ENCODE data around the gene TMEFF2. TPM values are rescaled to one million over a fixed set of nuclear protein-coding genes. Genes with fewer than 3 reads are reported as not detected.
"Not testable (repeated sequence)": the region's sequence is repeated elsewhere in the genome, so short reads cannot be mapped to it uniquely, and the experiment has no call there.

Gene TMEFF2
- total RNA-seq, 2 experiments from 2014 or later = not detected

DNA sequence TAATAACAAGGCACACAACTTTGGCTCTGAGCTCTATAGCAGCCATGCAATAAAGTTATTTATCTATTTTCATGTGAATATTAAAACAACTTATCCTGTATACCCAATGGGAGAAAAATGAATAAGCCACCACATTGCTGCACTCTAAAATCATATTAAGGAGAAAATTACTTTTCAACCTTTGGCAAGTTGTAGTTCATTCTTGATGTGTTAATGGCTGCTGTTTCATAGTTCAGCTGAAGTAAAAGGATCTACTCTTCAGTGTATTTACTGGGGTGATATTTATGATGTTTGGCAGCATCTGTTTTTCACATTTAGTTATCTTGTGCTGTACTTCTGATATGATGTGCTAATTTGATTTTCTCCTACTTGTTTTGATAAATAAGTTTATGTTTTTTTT, 71.8 kb downstream of the TMEFF2 start:
- ChIA-PET CTCF (no interaction called here), POLR2A (no interaction called here)
- H3K27ac Mint-ChIP-seq = no peak overlapping the region
- H3K27me3 Mint-ChIP-seq = peaks cover 3% of the 10 kb centered on the region
- no peak for DNase-seq
- no peaks in the 10 kb centered on the region for H3K9me3 Mint-ChIP-seq
- no peaks in the 10 kb centered on the region for H3K4me1 Mint-ChIP-seq (ENCODE audit: low read depth)
- H3K36me3 Mint-ChIP-seq = no peaks in the 10 kb centered on the region
- H3K4me3 Mint-ChIP-seq = no peak overlapping the region
- intact Hi-C loops (cut with micrococcal nuclease) = no loop called here

DNA sequence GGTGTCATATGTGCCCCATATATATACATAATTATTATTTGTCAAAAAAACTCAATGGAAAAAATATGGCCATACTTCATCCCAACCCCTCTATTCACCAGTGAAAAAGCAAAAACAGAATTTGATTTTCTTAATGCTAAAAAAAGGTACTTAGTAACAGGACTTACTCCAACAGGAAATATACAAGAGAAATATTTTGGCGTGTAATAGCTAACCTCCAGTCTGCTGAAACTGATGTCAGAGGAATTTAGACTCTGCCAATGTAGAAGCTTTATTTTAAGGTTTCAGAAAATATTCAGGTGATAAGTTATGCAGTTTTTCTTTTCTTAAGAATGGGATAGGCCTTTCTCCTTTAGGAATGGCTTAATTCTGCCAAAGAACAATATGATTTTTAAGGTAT, 72.6 kb downstream of the TMEFF2 start:
- ChIA-PET CTCF (no interaction called here), POLR2A (no interaction called here)
- Mint-ChIP-seq H3K9me3 (peaks cover 2% of the 10 kb centered on the region), H3K4me3 (no peak overlapping the region), H3K4me1 (ENCODE audit: low read depth) (no peaks in the 10 kb centered on the region), H3K27ac (no peak overlapping the region), H3K36me3 (no peaks in the 10 kb centered on the region), H3K27me3 (peaks cover 3% of the 10 kb centered on the region)
- DNase-seq = no peak
- intact Hi-C loops (cut with micrococcal nuclease) = no loop called here

DNA sequence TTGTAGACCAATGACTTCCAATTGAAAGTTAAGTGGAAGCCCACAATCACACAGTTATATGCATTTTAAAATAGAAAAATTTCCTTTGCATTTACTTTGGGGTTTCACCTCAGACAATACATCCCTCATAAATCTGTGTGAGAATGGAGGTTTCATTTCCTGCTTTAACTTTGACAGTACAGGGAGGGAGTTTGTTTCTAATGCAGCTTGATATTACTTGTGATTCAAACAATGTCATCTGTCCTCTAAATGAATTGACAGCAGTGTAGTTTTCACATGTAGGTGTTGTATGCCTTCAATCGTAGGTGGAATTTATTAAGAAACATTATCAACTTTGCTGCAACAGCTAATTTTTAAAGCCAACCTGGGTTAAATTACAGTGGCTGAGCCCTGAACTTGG, 75.2 kb downstream of the TMEFF2 start:
- intact Hi-C loops (cut with micrococcal nuclease) = no loop called here
- H3K4me1 Mint-ChIP-seq (ENCODE audit: low read depth) = no peaks in the 10 kb centered on the region
- DNase-seq = no peak
- POLR2A ChIA-PET = no interaction called here
- no peaks in the 10 kb centered on the region for H3K36me3 Mint-ChIP-seq
- no peak overlapping the region for H3K4me3 Mint-ChIP-seq
- CTCF ChIA-PET = no interaction called here
- peaks cover 3% of the 10 kb centered on the region for H3K27me3 Mint-ChIP-seq
- H3K27ac Mint-ChIP-seq = no peak overlapping the region
- H3K9me3 Mint-ChIP-seq = peaks cover 5% of the 10 kb centered on the region

DNA sequence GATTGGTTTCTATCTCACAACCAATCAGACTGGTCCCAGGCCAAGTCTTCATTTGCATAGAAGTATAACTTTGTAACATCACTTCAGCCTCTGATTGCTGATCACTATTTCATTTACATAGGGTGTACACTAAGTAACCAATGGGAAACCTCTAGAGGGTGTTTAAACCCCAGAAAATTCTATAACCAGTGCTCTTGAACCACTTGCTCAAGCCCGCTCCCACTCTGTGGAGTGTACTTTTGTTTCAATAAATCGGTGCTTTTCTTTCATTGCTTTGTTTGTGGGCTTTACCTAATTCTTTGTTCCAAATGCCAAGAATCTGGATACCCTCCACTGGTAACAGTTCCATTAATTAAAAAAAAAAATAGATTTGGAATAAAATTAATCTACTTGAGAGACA, 77.0 kb downstream of the TMEFF2 start:
- CTCF ChIA-PET = no interaction called here
- POLR2A ChIA-PET = no interaction called here

DNA sequence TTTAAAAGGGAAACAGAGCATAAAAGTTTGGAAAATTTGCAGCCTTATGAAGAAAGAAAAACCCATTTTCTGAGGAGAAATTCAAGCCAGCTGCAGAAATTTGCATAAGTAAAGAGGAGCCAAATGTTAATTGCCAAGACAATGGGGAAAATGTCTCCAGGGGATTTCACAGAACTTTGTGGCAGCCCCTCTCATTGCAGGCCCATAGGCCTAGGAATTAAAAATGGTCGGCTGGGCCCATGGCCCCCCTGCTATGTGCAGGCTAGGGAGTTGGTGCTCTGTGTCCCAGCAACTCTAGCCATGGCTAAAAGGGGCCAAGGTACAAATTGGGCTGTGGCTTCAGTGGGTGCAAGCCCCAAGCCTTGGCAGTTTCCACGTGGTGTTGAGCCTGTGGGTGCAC, 83.2 kb downstream of the TMEFF2 start:
- H3K4me1 Mint-ChIP-seq (ENCODE audit: low read depth); H3K27me3 Mint-ChIP-seq; CTCF ChIA-PET; H3K4me3 Mint-ChIP-seq; DNase-seq; H3K27ac Mint-ChIP-seq; intact Hi-C loops (cut with micrococcal nuclease); H3K36me3 Mint-ChIP-seq; POLR2A ChIA-PET; H3K9me3 Mint-ChIP-seq: not testable (repeated sequence)

More for the DNA sequence above, 77.0 kb downstream of the TMEFF2 start:
- DNase-seq = no peak
- Mint-ChIP-seq H3K27ac (no peak overlapping the region), H3K27me3 (peaks cover 3% of the 10 kb centered on the region), H3K9me3 (peaks cover 5% of the 10 kb centered on the region), H3K4me1 (ENCODE audit: low read depth) (no peaks in the 10 kb centered on the region), H3K36me3 (no peaks in the 10 kb centered on the region), H3K4me3 (no peak overlapping the region)
- intact Hi-C loops (cut with micrococcal nuclease) = no loop called here

DNA sequence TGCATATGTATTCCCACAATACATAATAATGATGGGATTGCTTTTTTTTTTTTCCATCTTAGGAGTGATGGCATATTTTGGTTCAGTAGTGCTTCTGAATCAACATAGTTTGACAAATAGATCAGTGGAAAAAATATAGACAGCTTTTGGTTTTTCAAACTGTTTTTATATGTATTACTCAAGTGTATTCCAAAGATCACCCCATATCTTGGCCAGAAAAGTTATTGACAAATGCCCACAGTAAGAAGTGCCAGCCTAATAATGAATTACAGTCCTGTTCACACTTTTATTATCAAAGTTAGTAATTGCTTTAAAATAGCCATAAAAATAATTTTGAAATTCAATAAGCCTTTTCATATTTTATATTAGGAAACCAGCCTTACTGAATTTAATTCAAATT, 95.0 kb downstream of the TMEFF2 start:
- no peak for DNase-seq
- H3K4me1 Mint-ChIP-seq (ENCODE audit: low read depth) = no peaks in the 10 kb centered on the region
- no peak overlapping the region for H3K27ac Mint-ChIP-seq
- CTCF ChIA-PET = no interaction called here
- intact Hi-C loops (cut with micrococcal nuclease) = no loop called here
- H3K4me3 Mint-ChIP-seq = no peak overlapping the region
- H3K36me3 Mint-ChIP-seq = no peaks in the 10 kb centered on the region
- POLR2A ChIA-PET = no interaction called here
- peaks cover 4% of the 10 kb centered on the region for H3K27me3 Mint-ChIP-seq
- no peaks in the 10 kb centered on the region for H3K9me3 Mint-ChIP-seq

DNA sequence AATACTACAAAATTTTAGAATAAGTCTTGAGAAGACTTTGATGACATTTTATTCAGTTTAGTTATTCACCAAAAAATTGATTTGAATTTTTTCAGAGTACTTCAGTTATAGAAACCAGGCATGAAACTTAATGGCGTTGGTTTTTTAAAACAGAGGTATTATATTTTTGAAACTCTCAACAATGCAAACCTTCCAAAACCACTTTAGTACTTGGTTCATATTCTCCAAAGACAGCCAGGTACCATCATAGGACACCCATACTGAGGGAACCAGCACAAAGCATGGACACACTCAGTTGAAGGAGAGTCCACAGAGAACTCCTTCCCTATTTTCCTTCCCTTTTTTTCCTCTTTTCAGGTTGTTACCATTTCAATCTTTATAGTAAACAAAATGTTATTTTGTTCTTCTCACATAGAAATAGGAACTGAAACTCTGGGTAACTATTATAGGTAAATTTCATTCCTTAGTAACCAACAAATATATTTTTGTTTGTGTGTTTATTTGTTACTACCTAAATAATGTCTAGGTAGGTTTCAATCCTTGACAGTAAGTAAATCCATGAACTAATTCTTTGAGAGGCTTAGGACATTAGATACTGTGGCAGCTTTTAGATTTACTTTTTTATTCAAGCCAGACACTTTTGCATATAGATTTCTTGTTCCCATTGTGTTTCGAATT, 95.8 kb downstream of the TMEFF2 start:
- Mint-ChIP-seq H3K4me1 (ENCODE audit: low read depth) (no peaks in the 10 kb centered on the region), H3K27ac (no peak overlapping the region), H3K27me3 (peaks cover 4% of the 10 kb centered on the region), H3K9me3 (no peaks in the 10 kb centered on the region), H3K4me3 (no peak overlapping the region), H3K36me3 (no peaks in the 10 kb centered on the region)
- no peak for DNase-seq
- POLR2A ChIA-PET = no interaction called here
- CTCF ChIA-PET = interaction anchor here (1.9 kb wide), 1 partner anchor 64 kb away, joined by 6 read pairs; no protein-coding TSS in a partner anchor
- intact Hi-C loops (cut with micrococcal nuclease) = no loop called here

DNA sequence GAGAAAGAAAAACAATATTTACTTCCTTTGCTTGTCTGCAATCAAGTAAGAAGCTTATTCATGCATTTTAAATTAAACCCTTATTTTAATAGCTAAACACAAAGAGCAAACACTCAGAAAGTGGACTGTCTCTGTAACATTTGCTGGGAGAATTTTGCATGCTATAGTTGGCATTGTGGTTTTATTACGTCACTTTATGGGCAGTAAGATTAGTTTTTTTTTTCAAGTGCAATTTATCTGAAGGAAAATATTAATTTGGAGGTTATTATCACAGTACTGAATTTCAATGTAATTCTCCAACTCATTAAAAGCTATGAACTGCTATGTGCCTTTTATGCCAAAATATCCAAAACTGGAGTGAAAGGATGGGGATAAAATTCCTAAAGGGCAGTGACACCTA, 103.3 kb downstream of the TMEFF2 start:
- no peaks in the 10 kb centered on the region for H3K4me1 Mint-ChIP-seq (ENCODE audit: low read depth)
- H3K4me3 Mint-ChIP-seq = no peak overlapping the region
- H3K36me3 Mint-ChIP-seq = no peaks in the 10 kb centered on the region
- H3K27ac Mint-ChIP-seq = no peak overlapping the region
- no peaks in the 10 kb centered on the region for H3K27me3 Mint-ChIP-seq
- POLR2A ChIA-PET = no interaction called here
- DNase-seq = no peak
- intact Hi-C loops (cut with micrococcal nuclease) = no loop called here
- H3K9me3 Mint-ChIP-seq = no peaks in the 10 kb centered on the region
- CTCF ChIA-PET = interaction anchor here (0.7 kb wide), 1 partner anchor 13 kb away, joined by 3 read pairs; no protein-coding TSS in a partner anchor

DNA sequence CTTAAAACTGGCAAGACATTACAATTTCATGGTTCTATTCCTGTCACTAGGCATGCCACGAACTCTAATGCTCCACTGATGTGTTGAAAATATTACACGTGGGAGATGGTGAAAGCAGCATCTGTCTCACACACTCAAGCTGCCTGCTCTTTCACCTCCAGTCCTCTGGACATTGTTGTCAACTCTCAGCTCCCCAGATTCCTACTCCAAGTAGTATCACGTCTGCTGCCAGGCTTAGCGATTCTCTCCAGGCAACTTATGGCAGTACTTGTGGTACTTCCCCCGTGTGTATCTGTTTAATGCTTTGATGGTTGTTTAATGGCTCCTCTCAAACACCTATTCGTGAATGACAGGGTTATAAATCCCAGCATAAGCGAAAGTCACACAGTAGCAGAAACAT, 103.8 kb downstream of the TMEFF2 start:
- no peaks in the 10 kb centered on the region for H3K4me1 Mint-ChIP-seq (ENCODE audit: low read depth)
- intact Hi-C loops (cut with micrococcal nuclease) = no loop called here
- POLR2A ChIA-PET = no interaction called here
- no peaks in the 10 kb centered on the region for H3K36me3 Mint-ChIP-seq
- no peaks in the 10 kb centered on the region for H3K9me3 Mint-ChIP-seq
- no peak overlapping the region for H3K4me3 Mint-ChIP-seq
- H3K27ac Mint-ChIP-seq = no peak overlapping the region
- DNase-seq = no peak
- CTCF ChIA-PET = interaction anchor here (0.7 kb wide), 1 partner anchor 13 kb away, joined by 3 read pairs; no protein-coding TSS in a partner anchor
- H3K27me3 Mint-ChIP-seq = no peaks in the 10 kb centered on the region

DNA sequence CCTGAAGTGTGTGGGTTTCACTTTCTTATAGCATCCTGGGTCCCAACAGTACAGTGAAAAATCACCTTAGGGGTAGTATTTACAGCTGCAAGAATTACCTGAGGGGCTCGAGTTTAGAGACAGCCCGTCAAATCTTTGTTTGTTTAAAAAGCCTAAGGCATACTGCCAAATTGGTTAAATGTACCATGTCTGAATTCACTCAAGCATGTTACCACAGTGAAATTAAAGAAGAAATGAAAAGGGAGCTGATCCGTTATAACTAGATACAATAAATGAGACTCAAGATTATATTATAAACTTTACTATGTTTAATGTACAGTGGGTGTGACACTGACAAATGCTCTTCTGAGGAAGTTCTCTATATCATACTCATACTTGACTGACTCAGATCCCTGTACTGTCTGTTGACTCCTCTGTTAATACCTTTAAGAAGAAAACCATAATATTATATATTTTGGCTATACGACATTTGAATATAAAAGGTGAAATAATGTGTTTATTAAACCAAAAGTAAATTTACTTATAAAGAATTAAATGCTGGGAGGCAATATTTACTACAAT, 107.3 kb downstream of the TMEFF2 start:
- Mint-ChIP-seq H3K27ac (no peak overlapping the region), H3K9me3 (no peaks in the 10 kb centered on the region), H3K27me3 (no peaks in the 10 kb centered on the region), H3K36me3 (no peaks in the 10 kb centered on the region), H3K4me1 (ENCODE audit: low read depth) (no peaks in the 10 kb centered on the region), H3K4me3 (no peak overlapping the region)
- CTCF ChIA-PET = interaction anchor here (0.6 to 0.8 kb wide), 2 partner anchors 74 to 157 kb away, joined by 3 to 4 read pairs; no protein-coding TSS in a partner anchor
- intact Hi-C loops (cut with micrococcal nuclease) = no loop called here
- POLR2A ChIA-PET = no interaction called here
- DNase-seq = no peak

DNA sequence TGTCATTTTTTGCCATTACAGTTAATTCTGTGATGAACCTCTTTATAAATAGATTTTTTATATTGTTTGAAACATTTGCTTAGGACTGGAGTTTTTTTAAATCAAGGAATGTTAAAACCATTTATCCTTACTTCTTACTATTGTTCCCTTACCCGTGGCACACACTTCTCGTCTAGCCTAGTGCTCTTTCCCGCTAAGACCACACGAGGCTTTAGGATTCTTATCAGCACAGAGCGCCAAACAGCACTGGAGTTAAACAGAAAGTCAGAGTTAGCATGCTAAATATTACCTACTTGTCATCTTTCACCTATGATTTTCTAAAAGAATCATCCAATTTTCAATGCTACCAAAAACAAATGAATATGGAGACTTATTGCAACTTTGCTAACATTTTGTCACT, 112.6 kb downstream of the TMEFF2 start:
- intact Hi-C loops (cut with micrococcal nuclease) = no loop called here
- no peaks in the 10 kb centered on the region for H3K27me3 Mint-ChIP-seq
- H3K4me3 Mint-ChIP-seq = no peak overlapping the region
- no peak overlapping the region for H3K27ac Mint-ChIP-seq
- H3K9me3 Mint-ChIP-seq = no peaks in the 10 kb centered on the region
- H3K4me1 Mint-ChIP-seq (ENCODE audit: low read depth) = no peaks in the 10 kb centered on the region
- CTCF ChIA-PET = no interaction called here
- no peaks in the 10 kb centered on the region for H3K36me3 Mint-ChIP-seq
- no peak for DNase-seq
- POLR2A ChIA-PET = no interaction called here

DNA sequence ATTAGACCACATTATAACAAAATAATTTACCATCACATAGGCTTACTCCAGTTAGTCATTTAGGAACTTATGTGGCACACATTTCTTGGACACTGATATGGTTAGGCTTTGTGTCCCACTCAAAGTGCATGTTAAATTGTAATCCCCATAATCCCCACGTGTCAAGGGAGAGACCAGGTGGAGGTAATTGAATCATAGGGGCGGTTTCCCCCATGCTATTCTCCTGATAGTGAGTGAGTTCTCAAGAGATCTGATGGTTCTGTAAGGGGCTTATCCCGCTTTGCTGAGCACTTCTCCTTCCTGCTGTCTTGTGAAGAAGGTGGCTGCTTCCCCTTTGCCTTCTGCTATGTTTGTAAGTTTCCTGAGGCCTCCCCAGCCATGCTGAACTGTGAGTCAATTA, 114.6 kb downstream of the TMEFF2 start:
- H3K4me1 Mint-ChIP-seq (ENCODE audit: low read depth); intact Hi-C loops (cut with micrococcal nuclease); POLR2A ChIA-PET; H3K27me3 Mint-ChIP-seq; DNase-seq; H3K4me3 Mint-ChIP-seq; H3K36me3 Mint-ChIP-seq; H3K27ac Mint-ChIP-seq; H3K9me3 Mint-ChIP-seq; CTCF ChIA-PET: not testable (repeated sequence)

DNA sequence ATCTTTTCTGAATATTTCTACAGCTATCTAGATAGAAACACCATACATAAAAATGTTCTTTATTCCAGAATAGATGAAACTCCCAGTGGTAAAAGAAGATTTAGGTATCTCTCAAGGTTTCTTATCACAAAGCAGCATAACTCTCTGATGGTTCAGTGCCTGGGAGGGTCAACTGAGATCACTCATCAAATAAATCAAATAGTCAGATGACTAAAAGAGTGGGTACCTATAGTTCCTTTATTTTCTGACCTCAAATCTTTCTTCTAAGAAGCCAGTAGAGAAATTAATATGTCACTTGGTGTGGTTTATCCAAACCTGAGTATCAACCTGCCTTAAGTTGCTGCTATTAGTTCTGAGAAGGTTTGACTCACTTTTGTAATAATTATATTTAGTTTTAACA, 120.9 kb downstream of the TMEFF2 start:
- no peaks in the 10 kb centered on the region for H3K9me3 Mint-ChIP-seq

More for the DNA sequence above, 120.9 kb downstream of the TMEFF2 start:
- CTCF ChIA-PET = no interaction called here
- intact Hi-C loops (cut with micrococcal nuclease) = no loop called here
- H3K4me3 Mint-ChIP-seq = no peak overlapping the region
- H3K27me3 Mint-ChIP-seq = no peaks in the 10 kb centered on the region
- H3K27ac Mint-ChIP-seq = no peak overlapping the region
- POLR2A ChIA-PET = no interaction called here
- no peaks in the 10 kb centered on the region for H3K36me3 Mint-ChIP-seq
- DNase-seq = no peak
- H3K4me1 Mint-ChIP-seq (ENCODE audit: low read depth) = peaks cover 18% of the 10 kb centered on the region

Measured in activated CD4-positive, alpha-beta memory T cell treated with anti-CD3 and anti-CD28 coated beads for 36 hours (primary cell).